ENCODE measurements around the gene HJURP.

GRCh38 chr2:233853883-233854240, 473 bp downstream of the HJURP start:
- TF ChIP-seq CTCF (conservative IDR thresholded peaks at IDR 0.05; ENCODE audit: low read depth, low read length), result no peak
- no peak for TF ChIP-seq EZH2 (IDR thresholded peaks at IDR 0.05; ENCODE audit: low read length, unreplicated experiment)
- no peak for TF ChIP-seq EZH2phosphoT487 (IDR thresholded peaks at IDR 0.05; ENCODE audit: borderline replicate concordance, low read length)
